ENCODE data around the gene PDZD2.

DNA sequence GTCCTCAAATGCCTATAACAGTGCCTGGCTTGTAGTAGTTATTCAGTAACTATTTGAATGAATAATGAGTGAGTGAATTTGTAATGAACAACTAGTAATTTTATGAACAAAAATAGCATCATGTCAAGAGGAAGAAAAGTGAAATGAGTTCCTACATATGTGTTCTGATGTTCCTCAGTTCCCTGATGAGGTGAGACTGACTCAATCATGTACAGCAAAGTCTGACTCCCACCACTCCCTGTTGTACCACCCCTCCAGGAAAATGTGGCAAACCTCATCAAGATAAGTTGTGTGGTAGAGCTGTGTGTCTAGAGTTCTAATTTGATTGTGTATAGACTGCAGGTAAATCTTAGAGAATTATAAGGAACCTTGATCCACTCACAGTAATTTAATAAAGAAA is 333.6 kb downstream of the PDZD2 start:
- TF ChIP-seq, protein P1, sequence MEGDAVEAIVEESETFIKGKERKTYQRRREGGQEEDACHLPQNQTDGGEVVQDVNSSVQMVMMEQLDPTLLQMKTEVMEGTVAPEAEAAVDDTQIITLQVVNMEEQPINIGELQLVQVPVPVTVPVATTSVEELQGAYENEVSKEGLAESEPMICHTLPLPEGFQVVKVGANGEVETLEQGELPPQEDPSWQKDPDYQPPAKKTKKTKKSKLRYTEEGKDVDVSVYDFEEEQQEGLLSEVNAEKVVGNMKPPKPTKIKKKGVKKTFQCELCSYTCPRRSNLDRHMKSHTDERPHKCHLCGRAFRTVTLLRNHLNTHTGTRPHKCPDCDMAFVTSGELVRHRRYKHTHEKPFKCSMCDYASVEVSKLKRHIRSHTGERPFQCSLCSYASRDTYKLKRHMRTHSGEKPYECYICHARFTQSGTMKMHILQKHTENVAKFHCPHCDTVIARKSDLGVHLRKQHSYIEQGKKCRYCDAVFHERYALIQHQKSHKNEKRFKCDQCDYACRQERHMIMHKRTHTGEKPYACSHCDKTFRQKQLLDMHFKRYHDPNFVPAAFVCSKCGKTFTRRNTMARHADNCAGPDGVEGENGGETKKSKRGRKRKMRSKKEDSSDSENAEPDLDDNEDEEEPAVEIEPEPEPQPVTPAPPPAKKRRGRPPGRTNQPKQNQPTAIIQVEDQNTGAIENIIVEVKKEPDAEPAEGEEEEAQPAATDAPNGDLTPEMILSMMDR (IDR thresholded peaks at IDR 0.05): no peak
- TF ChIP-seq ZFX (IDR thresholded peaks at IDR 0.05; ENCODE audit: borderline replicate concordance): no peak

Data from 22Rv1 (cell line).